ENCODE data around the gene ATP7A. TPM values are rescaled to one million over a fixed set of nuclear protein-coding genes. Genes with fewer than 3 reads are reported as not detected.
"Not testable (repeated sequence)": the region's sequence is repeated elsewhere in the genome, so short reads cannot be mapped to it uniquely, and the experiment has no call there.

The ATP7A gene
- 15.6 and 21.2 TPM in 2 replicates for polyA plus RNA-seq (2014; cell fraction: cytosol; rRNA removed)
- 7.6 and 8.4 TPM in 2 replicates for polyA plus RNA-seq (2014; cell fraction: nucleus; rRNA removed)

- peak; percentile 92 for DNase-seq (ENCODE audit: low spot score)
Measured at GRCh38 chrX:77910108-77910840, at the start of gene ATP7A. ATP7A (plus strand) TSS chrX:77910693; CDS start chrX:77971642, 60,949 bp downstream.

GRCh38 chrX:77875372-77875771 lies 35.1 kb upstream of the ATP7A start:
- no peak for DNase-seq (ENCODE audit: low spot score)

GRCh38 chrX:77881418-77881817 lies 29.1 kb upstream of the ATP7A start:
- DNase-seq (ENCODE audit: low spot score) = not testable (repeated sequence)

- DNase-seq (ENCODE audit: low spot score) = no peak
Measured at GRCh38 chrX:77892887-77893286, 17.6 kb upstream of the ATP7A start.

- no peak for DNase-seq (ENCODE audit: low spot score)
Measured at GRCh38 chrX:77893713-77894112, 16.8 kb upstream of the ATP7A start.

GRCh38 chrX:77894921-77895886 lies 15.3 kb upstream of the ATP7A start, which contains the start of gene MAGT1:
MAGT1 (minus strand) TSS chrX:77895435; CDS start chrX:77895410, 25 bp downstream.
- peak; percentile 97 for DNase-seq (ENCODE audit: low spot score)

GRCh38 chrX:77899081-77899828 lies 11.2 kb upstream of the ATP7A start, which contains the start of gene COX7B:
COX7B (plus strand) TSS chrX:77899468; CDS start chrX:77899554, 86 bp downstream.
- DNase-seq (ENCODE audit: low spot score) = peak; percentile 97

GRCh38 chrX:77900688-77901087 lies 9.8 kb upstream of the ATP7A start:
- no peak for DNase-seq (ENCODE audit: low spot score)

GRCh38 chrX:77901506-77901905 lies 9.0 kb upstream of the ATP7A start:
- DNase-seq (ENCODE audit: low spot score) = no peak

GRCh38 chrX:77917294-77917933 lies 6.9 kb downstream of the ATP7A start:
- no peak for DNase-seq (ENCODE audit: low spot score)

- DNase-seq (ENCODE audit: low spot score) = no peak
Measured at GRCh38 chrX:77918568-77918967, 8.1 kb downstream of the ATP7A start.

- DNase-seq (ENCODE audit: low spot score) = not testable (repeated sequence)
Measured at GRCh38 chrX:77919370-77919769, 8.9 kb downstream of the ATP7A start.

- no peak for DNase-seq (ENCODE audit: low spot score)
Measured at GRCh38 chrX:77922787-77923186, 12.3 kb downstream of the ATP7A start.

GRCh38 chrX:77924320-77924859 lies 13.9 kb downstream of the ATP7A start:
- DNase-seq (ENCODE audit: low spot score) = no peak

GRCh38 chrX:77925764-77926163 lies 15.3 kb downstream of the ATP7A start:
- DNase-seq (ENCODE audit: low spot score) = no peak

- no peak for DNase-seq (ENCODE audit: low spot score)
Measured at GRCh38 chrX:77930581-77930980, 20.1 kb downstream of the ATP7A start.

- no peak for DNase-seq (ENCODE audit: low spot score)
Measured at GRCh38 chrX:77935886-77936285, 25.4 kb downstream of the ATP7A start.

- no peak for DNase-seq (ENCODE audit: low spot score)
Measured at GRCh38 chrX:77936299-77936698, 25.8 kb downstream of the ATP7A start.

GRCh38 chrX:77937291-77937690 lies 26.8 kb downstream of the ATP7A start:
- no peak for DNase-seq (ENCODE audit: low spot score)

- no peak for DNase-seq (ENCODE audit: low spot score)
Measured at GRCh38 chrX:77938083-77938680, 27.7 kb downstream of the ATP7A start.
